HG03025 (cell line): ENCODE data around the gene NPAT.

ENCODE experiments used
- ATAC-seq: cut with Tn5 transposase; IDR thresholded peaks from one replicate; pipeline ENCODE4 v1.9.1; 2021; ENCODE audit warnings: mild to moderate bottlenecking, moderate library complexity; ENCODE audit not compliant: unreplicated experiment, low FRiP score

The NPAT gene

GRCh38 chr11:108220721-108221336 is 1.6 kb downstream of the NPAT start:
- no peak for ATAC-seq

- no peak for ATAC-seq
These were observed 3.3 kb downstream of the NPAT start for GRCh38 chr11:108218912-108219783.

GRCh38 chr11:108218455-108218854 is 4.0 kb downstream of the NPAT start:
- no peak for ATAC-seq

DNA sequence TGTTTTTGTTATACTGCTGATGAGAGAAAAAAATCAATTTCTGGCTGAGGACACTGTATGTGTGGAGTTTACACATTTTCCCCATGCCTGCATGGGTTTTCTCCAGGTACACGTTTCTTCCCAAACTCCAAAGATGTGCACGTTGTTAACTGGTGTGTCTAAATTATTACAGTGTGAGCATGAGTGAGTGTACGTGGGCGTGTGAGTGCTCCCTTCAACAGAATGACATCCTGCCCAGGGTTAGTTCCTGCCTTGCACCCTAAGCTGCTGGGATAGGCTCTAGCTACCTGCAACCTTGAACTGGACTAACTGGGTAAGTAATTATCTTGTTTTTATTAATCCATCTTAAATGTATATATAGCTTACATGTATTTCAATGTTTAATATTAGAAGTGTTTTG is 5.5 kb downstream of the NPAT start:
- no peak for ATAC-seq

GRCh38 chr11:108213784-108214183 is 8.7 kb downstream of the NPAT start:
- no peak for ATAC-seq

GRCh38 chr11:108210441-108210840 is 12.0 kb downstream of the NPAT start:
- ATAC-seq, result no peak

DNA sequence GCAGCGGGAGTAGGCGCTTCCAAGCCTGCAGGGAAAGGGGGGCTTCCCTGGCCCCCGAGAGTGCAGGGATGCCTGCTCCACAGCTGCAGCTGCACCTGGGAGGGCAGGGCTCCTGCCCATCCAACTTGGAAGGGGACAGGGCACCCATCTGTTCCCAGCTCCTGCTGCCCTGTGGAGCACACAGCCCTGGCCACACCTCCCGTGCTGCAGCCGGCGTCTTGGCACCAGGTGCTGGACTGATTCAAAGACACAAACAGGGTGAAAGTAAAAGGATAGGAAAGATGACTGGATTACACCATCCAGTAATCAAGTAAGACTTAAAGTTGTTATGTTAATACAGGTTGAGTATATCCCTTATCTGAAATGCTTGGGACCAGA is 14.8 kb downstream of the NPAT start:
- ATAC-seq, result no peak

DNA sequence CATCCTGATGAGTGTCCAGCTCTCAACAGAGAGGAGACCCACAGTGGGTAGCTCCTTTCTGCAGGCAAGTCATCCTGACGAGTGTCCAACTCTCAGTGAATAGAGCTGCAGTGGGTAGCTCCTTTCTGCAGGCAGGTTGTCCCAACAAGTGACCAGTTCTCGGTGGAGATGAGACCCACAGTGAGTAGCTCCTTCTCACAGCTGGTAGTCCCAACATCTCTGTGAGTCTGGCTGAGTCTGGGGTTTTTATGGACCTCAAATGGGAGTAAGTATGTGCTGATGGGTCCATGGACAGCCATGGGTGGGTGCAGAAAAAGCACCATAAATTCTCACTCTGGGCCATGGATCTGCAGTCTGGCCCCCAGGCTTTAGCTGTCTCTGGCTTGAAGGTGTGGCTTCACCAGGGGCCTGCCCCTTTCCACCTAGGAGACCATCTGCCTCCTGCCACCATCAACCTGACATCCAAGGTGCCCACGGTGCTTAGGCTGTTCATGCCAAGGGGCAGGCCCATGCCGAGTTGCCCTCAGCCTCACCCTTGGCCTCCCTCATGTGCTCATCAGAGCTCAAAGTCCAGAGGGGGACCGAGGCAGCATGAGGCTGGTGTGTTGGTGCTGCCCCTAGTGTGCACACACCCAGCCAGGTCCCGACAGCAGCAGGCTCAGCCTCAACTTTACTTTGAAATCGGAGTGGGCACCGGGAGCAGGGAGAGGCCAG is 15.3 kb downstream of the NPAT start:
- ATAC-seq, result no peak

- no peak for ATAC-seq
These were observed 16.3 kb downstream of the NPAT start for GRCh38 chr11:108206171-108206570.

DNA sequence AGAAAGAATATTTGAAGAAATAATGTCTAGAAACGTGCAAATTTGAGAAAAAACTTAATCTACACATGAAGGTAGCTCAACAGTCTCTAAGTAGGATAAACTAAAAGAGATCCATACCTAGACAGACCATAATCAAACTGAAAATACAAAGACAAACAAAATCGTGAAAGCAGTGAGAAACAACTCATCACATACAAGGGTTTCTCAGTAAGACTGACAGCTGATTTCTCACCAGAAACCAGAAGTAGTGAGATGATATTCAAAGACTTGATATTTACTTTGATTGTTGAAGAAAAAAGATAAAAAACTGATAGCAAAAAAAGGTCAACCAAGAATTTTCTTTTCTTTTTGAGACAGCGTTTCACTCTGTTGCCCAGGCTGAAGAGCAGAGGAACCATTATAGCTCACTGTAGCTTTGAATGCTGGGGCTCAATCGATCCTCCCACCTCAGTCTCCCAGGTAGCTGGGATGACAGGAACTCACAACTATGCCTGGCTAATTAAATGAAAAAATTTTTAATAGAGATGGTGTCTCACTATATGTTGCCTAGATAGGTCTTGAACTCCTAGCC is 17.4 kb downstream of the NPAT start:
- no peak for ATAC-seq

- no peak for ATAC-seq
These were observed 18.1 kb downstream of the NPAT start for GRCh38 chr11:108204376-108204775.

- ATAC-seq, result no peak
These were observed 19.4 kb downstream of the NPAT start for GRCh38 chr11:108203075-108203474.

DNA sequence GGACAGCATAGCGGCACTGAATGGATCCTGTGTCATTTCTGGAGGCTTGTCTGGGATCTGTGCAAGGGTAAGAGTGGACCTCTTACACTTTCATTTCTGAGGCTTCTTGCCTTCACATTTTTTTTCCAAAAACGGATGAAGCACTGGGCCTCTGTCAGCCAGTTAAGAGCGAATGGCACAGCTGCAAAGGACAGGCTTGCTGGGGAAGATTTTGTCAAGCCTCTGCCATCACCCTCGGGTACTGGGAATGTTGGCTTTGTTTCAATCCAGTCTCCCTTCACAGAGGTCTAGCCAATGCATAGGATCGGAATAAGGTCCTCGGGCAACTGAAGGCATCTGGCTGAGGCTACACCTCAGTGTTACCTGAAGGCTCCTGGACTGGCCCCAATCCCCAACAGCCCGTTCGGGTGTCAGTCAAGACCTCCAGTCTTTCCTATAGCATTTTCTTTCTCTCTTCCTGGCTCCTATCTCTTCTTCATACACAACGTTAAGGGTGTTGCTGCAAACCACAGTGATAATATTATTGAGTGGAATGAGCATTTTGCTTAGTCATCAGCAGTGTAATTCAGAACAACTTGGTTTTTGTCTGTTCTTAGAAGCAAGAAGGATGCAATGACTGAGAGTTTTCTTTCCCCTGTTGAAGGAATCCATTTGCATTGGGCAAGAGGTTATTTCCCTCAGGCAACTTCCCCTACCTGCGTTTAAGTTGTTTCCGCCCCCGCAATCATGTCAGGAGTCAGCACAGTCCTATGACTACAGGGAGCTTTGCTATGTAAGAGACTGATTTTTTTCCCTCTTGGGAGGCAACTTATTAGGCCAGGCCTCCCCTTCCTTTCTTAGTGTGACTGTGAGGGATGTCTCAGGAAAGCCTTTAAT is 22.8 kb downstream of the NPAT start:
- peak; percentile 82 for ATAC-seq

GRCh38 chr11:108198833-108199232 is 23.6 kb downstream of the NPAT start:
- ATAC-seq, result no peak

DNA sequence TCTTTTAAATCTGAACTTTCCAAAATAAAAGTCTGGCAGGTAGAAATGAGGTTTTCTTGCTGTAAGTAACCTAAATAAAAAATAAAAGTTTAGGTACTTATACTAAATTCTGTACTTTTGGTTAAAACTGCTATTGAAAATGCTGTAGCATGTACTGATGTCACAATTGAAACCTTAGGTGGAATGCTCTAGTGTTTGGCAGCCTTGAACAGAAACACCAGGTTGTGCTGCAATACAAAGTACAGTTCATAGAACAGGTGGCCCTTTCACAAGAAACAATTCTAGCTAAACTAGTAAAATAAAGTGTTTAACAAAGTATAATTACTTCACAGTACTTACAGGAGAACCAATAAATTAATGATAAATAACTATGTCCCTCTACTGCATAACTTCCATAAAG is 25.1 kb downstream of the NPAT start:
- ATAC-seq, result no peak

GRCh38 chr11:108196901-108197300 is 25.5 kb downstream of the NPAT start:
- no peak for ATAC-seq

GRCh38 chr11:108193725-108194124 is 28.7 kb downstream of the NPAT start:
- ATAC-seq, result no peak

- ATAC-seq, result no peak
These were observed 44.9 kb downstream of the NPAT start for GRCh38 chr11:108177570-108177969.

DNA sequence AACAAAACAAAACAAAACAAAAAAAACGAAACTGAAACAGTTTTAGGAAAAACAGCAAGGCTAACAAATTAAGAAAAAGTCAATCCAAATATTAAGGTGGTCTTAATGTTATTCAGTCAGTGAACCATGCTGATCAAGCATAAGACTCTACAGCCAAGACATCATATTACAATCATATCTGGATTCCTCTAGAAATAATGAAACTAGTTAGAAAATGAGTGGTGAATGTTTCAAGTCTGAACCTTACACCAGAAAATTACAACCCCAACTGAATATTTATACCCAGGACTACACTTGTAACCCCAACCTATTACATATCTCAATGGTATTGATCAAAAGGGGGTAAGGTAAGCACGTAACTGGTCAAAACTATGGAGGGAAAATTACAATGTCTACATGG is 52.3 kb downstream of the NPAT start:
- ATAC-seq, result no peak

DNA sequence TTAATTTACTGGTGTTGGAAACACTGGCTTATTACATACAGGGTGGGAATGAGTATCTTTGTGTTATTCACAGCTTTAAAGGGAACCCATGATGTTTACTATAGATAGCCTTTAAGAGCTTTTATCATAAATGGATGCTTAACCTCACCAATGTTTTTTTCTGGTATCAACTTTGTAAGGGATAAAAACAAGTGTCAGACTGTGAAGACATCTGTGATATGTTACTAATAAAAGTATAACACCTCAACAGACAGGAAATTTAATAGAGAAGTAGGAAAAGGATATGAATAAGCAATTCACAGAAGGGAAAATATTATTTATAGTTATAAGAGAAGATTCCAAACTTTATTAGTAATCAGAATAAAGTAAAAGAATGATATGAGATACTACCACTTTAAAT is 54.8 kb downstream of the NPAT start:
- ATAC-seq, result no peak
